ENCODE data around the gene ZFPM1. TPM values are rescaled to one million over a fixed set of nuclear protein-coding genes. Genes with fewer than 3 reads are reported as not detected.

ZFPM1 gene
- total and polyA plus RNA-seq, 4 donors, result 0.88 to 8.8 (median 3.0) TPM

DNA sequence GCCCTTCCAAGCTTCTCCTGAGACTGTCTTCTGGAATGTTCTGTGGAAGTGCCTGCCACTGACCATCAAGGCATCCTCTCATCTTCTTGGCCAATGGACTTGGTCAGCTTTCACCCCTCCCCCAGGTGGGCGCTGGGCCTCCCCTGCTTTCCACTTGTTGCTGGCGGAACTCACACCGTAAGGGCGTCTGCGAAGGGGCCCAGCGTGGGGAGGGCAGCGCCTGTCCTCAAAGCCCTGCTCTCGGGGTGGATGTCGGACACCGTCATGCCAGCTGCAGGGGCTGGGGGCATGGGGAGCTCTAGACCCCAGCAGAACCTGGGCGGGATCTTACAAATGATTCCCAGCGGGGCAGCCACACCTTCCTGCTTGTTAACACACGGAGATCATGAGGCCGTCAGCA is 11.6 kb upstream of the ZFPM1 start:
- Histone ChIP-seq H3K27me3 (ENCODE audit: control insufficient read depth in 1 of 2, insufficient read depth in 2 of 2, low read length in 1 of 2) (no peaks in the 10 kb centered on the region), H3K27ac (ENCODE audit: low read depth in 1 of 2, low read length in 2 of 2) (no peak overlapping the region), H3K9me3 (ENCODE audit: control insufficient read depth, low read length) (no peaks in the 10 kb centered on the region), H3K36me3 (ENCODE audit: control insufficient read depth in 1 of 2, insufficient read depth in 2 of 2, low read length in 1 of 2) (no peaks in the 10 kb centered on the region), H3K4me1 (ENCODE audit: control insufficient read depth in 1 of 2, insufficient read depth in 2 of 2, low read length in 2 of 2) (no peaks in the 10 kb centered on the region), H3K4me3 (ENCODE audit: low read length in 2 of 2) (no peak overlapping the region)
- intact Hi-C loops (cut with DNase I), result loop anchor here in 1 of 2 donors (5.0 kb wide), 1 partner anchor 86 kb away; no protein-coding TSS in a partner anchor
- ATAC-seq (ENCODE audit: low FRiP score), result no peak
- 81 to 86% methylated on average over 14 of the region's 14 CpGs for WGBS, 2 donors
- DNase-seq, result no peak

DNA sequence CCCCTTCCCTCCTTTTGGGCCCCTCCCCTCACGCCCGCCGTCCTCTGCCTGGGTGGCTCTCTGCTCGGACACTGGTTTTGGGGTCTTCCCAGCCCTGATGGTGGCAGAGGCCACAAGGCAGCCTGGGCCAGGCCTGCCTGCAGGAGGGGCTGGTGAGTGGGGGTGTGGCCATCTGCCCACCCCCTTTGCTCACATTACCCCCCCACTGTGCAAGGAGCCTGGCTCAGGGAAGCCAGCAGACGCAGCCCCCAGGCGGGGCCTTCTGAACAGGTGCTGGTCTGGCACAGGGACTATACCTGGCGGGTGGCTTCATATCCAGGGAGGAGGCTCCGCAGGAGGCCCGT is 10.7 kb upstream of the ZFPM1 start:
- ATAC-seq (ENCODE audit: low FRiP score), result no peak
- DNase-seq, result no peak
- Histone ChIP-seq H3K36me3 (ENCODE audit: control insufficient read depth in 1 of 2, insufficient read depth in 2 of 2, low read length in 1 of 2) (no peaks in the 10 kb centered on the region), H3K9me3 (ENCODE audit: control insufficient read depth, low read length) (no peaks in the 10 kb centered on the region), H3K4me3 (ENCODE audit: low read length in 2 of 2) (no peak overlapping the region), H3K4me1 (ENCODE audit: control insufficient read depth in 1 of 2, insufficient read depth in 2 of 2, low read length in 2 of 2) (no peaks in the 10 kb centered on the region), H3K27ac (ENCODE audit: low read depth in 1 of 2, low read length in 2 of 2) (no peak overlapping the region), H3K27me3 (ENCODE audit: control insufficient read depth in 1 of 2, insufficient read depth in 2 of 2, low read length in 1 of 2) (no peaks in the 10 kb centered on the region)
- 66 to 75% methylated on average over 9 of the region's 9 CpGs for WGBS, 2 donors
- intact Hi-C loops (cut with DNase I), result loop anchor here (2.0 to 5.0 kb wide), 4 partner anchors 84 to 120 kb away; no protein-coding TSS in a partner anchor

DNA sequence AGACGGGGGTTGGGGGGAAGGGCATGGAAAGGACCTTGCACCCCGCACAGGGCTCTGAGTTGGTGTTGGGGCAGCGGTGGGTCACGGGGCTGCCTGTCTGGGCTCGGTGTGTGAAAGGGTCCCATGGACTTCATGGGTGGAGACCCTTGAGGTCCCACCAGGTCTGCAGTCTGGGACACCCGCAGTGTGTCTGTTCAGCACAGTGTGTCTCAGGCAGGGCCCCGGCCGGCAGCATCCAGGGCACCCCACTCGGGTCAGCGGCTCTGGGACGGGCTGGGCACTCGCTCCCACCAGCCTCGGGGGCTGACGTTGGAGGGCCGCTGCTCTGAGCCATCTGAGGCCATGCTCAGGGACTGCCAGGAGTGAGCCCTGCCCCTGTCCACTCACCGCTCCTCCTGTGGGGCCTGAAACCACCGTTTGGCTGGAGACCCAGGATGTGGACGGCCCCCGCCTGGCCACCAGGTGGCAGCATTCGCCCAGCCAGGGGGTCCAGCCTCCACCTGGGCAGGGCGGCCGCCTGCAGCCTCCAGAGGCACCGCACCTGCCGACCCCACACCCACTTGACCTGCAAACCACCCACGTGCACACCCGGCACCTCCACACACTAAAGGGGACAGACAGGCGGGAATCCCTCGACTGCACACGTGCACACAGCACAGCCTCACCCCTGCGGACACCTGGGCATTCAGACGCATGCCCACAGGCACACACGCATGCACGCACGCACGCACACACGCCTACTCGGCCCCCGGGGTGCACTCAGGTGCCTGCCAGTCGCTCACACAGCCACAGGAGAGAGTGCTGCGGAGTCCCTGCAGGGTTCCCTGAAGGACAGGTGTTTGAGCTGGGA is 10.1 kb upstream of the ZFPM1 start:
- intact Hi-C loops (cut with DNase I), result loop anchor here (2.0 to 5.0 kb wide), 4 partner anchors 84 to 120 kb away; no protein-coding TSS in a partner anchor
- no peaks in the 10 kb centered on the region for H3K4me1 ChIP-seq (ENCODE audit: control insufficient read depth in 1 of 2, insufficient read depth in 2 of 2, low read length in 2 of 2)
- no peak overlapping the region for H3K4me3 ChIP-seq (ENCODE audit: low read length in 2 of 2)
- no peaks in the 10 kb centered on the region for H3K36me3 ChIP-seq (ENCODE audit: control insufficient read depth in 1 of 2, insufficient read depth in 2 of 2, low read length in 1 of 2)
- ATAC-seq (ENCODE audit: low FRiP score) (peak; percentile 75), DNase-seq (peak; percentile 83 to 93)
- H3K27me3 ChIP-seq (ENCODE audit: control insufficient read depth in 1 of 2, insufficient read depth in 2 of 2, low read length in 1 of 2), result no peaks in the 10 kb centered on the region
- WGBS, 2 donors, result 24 to 27% methylated on average over 36 to 40 of the region's 40 CpGs
- H3K27ac ChIP-seq (ENCODE audit: low read depth in 1 of 2, low read length in 2 of 2), result no peak overlapping the region
- H3K9me3 ChIP-seq (ENCODE audit: control insufficient read depth, low read length), result no peaks in the 10 kb centered on the region

DNA sequence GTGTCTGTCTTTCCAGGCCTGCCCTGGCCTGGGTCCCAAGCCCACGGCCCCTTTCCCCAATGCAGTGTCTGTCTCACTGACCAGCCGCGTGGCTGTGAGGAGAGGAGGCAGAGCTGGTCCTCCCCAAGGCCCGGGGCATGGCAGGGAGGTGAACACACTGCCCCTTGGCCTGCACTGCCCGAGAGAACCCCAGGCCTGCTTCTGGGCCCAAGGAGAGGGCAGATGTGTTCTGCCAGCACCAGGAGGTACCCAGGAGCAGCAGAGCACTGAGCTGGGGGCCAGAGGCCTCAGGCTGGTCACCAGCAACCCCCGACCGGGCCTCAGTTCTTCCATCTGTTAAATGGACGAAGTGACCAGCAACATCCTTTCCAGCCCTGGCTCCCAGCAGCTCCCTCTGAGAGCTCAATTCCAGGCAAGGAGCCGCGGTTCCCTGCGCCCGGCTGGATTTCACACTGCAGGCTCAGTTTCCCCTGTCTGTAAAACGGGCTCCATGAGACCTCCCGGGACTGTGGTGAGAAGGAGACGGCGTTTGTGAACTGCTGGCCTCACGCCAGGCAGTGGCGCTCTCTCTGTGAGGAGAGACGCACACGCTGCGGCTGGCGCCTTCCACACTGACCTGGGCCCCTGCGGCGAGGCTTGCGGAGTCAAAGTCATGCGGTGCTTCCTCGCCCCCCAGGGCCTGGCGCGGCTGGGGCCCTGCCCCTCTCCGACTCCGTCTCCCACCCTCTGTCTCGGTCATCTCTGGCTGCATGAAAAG is 8.1 kb upstream of the ZFPM1 start:
- H3K4me3 ChIP-seq (ENCODE audit: low read length in 2 of 2), result no peak overlapping the region
- H3K36me3 ChIP-seq (ENCODE audit: control insufficient read depth in 1 of 2, insufficient read depth in 2 of 2, low read length in 1 of 2), result no peaks in the 10 kb centered on the region
- WGBS, 2 donors, result 65 to 75% methylated on average over 30 to 32 of the region's 32 CpGs
- no peaks in the 10 kb centered on the region for H3K9me3 ChIP-seq (ENCODE audit: control insufficient read depth, low read length)
- no peak for DNase-seq
- H3K4me1 ChIP-seq (ENCODE audit: control insufficient read depth in 1 of 2, insufficient read depth in 2 of 2, low read length in 2 of 2), result no peaks in the 10 kb centered on the region
- H3K27ac ChIP-seq (ENCODE audit: low read depth in 1 of 2, low read length in 2 of 2), result no peak overlapping the region
- no peak for ATAC-seq (ENCODE audit: low FRiP score)
- H3K27me3 ChIP-seq (ENCODE audit: control insufficient read depth in 1 of 2, insufficient read depth in 2 of 2, low read length in 1 of 2), result no peaks in the 10 kb centered on the region
- intact Hi-C loops (cut with DNase I), result loop anchor here in 1 of 2 donors (5.0 kb wide), 1 partner anchor 82 kb away; no protein-coding TSS in a partner anchor

DNA sequence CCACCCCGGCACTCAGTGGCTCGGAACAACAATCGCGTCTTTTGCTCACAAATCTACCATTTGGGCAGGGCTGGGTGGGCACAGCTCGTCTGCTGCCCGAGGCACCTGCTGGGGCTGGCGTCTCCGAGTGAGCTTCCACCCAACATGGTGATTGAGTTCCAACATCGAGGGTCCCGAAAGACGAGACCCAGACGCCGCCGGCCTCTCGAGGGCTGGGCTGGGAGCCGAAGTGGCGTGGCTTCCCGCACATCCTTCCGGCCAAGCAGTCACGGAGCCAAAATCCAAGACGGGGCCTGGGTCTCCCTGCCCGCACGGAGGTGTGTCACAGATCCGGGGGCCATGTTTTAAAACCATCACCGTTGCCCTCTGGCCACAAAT is 7.5 kb upstream of the ZFPM1 start:
- no peaks in the 10 kb centered on the region for H3K9me3 ChIP-seq (ENCODE audit: control insufficient read depth, low read length)
- intact Hi-C loops (cut with DNase I), result no loop called here
- H3K27me3 ChIP-seq (ENCODE audit: control insufficient read depth in 1 of 2, insufficient read depth in 2 of 2, low read length in 1 of 2), result no peaks in the 10 kb centered on the region
- H3K4me1 ChIP-seq (ENCODE audit: control insufficient read depth in 1 of 2, insufficient read depth in 2 of 2, low read length in 2 of 2), result no peaks in the 10 kb centered on the region
- 81% methylated on average over 25 of the region's 25 CpGs for WGBS, 2 donors
- no peak overlapping the region for H3K4me3 ChIP-seq (ENCODE audit: low read length in 2 of 2)
- no peaks in the 10 kb centered on the region for H3K36me3 ChIP-seq (ENCODE audit: control insufficient read depth in 1 of 2, insufficient read depth in 2 of 2, low read length in 1 of 2)
- no peak overlapping the region for H3K27ac ChIP-seq (ENCODE audit: low read depth in 1 of 2, low read length in 2 of 2)
- no peak for ATAC-seq (ENCODE audit: low FRiP score)
- DNase-seq, result no peak

DNA sequence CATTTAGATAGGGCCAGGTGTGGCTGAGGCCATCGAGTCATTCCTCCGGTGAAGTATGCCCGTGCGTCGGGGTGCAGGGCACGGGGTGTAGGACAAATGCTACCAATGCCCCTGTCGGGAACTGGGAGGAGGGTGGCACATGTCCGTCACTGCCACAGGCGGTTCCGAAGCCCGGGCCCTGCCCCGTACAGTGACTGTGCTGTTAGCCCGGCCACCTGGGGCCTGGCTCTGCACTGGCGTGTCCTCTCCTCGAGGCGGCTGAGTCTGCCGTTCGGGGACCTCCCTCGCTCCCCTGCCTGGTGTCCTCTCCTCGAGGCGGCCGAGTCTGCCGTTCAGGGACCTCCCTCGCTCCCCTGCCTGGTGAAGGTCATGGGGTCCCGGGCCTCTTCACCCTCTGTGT is 7.0 kb upstream of the ZFPM1 start:
- ATAC-seq (ENCODE audit: low FRiP score), result no peak
- WGBS, 2 donors, result 89 to 91% methylated on average over 25 of the region's 25 CpGs
- Histone ChIP-seq H3K9me3 (ENCODE audit: control insufficient read depth, low read length) (no peaks in the 10 kb centered on the region), H3K36me3 (ENCODE audit: control insufficient read depth in 1 of 2, insufficient read depth in 2 of 2, low read length in 1 of 2) (no peaks in the 10 kb centered on the region), H3K27ac (ENCODE audit: low read depth in 1 of 2, low read length in 2 of 2) (no peak overlapping the region), H3K4me1 (ENCODE audit: control insufficient read depth in 1 of 2, insufficient read depth in 2 of 2, low read length in 2 of 2) (no peaks in the 10 kb centered on the region), H3K27me3 (ENCODE audit: control insufficient read depth in 1 of 2, insufficient read depth in 2 of 2, low read length in 1 of 2) (no peaks in the 10 kb centered on the region), H3K4me3 (ENCODE audit: low read length in 2 of 2) (no peak overlapping the region)
- intact Hi-C loops (cut with DNase I), result no loop called here
- no peak for DNase-seq

DNA sequence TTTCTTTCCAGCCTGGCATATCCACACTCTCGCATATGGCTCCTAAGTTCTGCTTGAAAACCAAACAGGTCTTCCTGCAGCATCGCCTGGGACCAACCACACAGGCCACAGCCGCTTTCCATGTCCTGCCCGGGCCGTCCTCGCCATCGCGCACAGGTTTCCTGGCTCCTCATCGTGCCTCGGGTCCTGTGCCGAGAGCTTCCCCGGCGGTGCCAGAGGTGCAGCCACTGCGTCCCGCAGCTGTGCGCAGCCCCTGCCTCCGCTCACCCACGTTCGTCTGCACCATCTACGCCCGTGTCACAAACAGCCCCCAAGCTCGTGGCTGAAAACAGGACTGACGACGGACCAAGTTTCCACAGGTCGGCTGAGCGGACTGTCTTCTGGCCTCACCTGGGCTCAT is 6.3 kb upstream of the ZFPM1 start:
- H3K4me1 ChIP-seq (ENCODE audit: control insufficient read depth in 1 of 2, insufficient read depth in 2 of 2, low read length in 2 of 2), result no peaks in the 10 kb centered on the region
- H3K9me3 ChIP-seq (ENCODE audit: control insufficient read depth, low read length), result no peaks in the 10 kb centered on the region
- no peak overlapping the region for H3K4me3 ChIP-seq (ENCODE audit: low read length in 2 of 2)
- DNase-seq (no peak), ATAC-seq (ENCODE audit: low FRiP score) (no peak)
- WGBS, 2 donors, result 93% methylated on average over 26 of the region's 26 CpGs
- no peaks in the 10 kb centered on the region for H3K36me3 ChIP-seq (ENCODE audit: control insufficient read depth in 1 of 2, insufficient read depth in 2 of 2, low read length in 1 of 2)
- H3K27ac ChIP-seq (ENCODE audit: low read depth in 1 of 2, low read length in 2 of 2), result no peak overlapping the region
- H3K27me3 ChIP-seq (ENCODE audit: control insufficient read depth in 1 of 2, insufficient read depth in 2 of 2, low read length in 1 of 2), result no peaks in the 10 kb centered on the region
- intact Hi-C loops (cut with DNase I), result no loop called here

DNA sequence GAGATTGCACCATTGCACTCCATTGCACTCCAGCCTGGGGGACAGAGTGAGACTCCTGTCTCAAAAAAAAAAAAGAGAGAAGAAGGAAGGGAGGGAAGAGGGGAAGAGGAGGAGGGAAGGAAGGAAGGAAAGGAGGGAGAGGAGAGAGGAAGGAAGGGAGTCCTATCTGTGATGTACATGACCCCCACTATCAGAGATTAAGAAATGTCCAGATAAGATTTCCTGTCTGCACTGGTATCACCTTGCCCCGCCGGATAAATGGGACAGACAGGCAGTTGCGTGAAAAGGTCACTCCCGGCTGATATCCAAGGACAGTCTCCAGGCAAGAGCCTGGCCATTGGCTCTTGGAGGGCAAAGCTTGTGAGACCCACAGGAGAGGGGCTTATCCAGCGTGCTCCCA is 5.2 kb upstream of the ZFPM1 start:
- H3K4me1 ChIP-seq (ENCODE audit: control insufficient read depth in 1 of 2, insufficient read depth in 2 of 2, low read length in 2 of 2), result no peaks in the 10 kb centered on the region
- no peaks in the 10 kb centered on the region for H3K9me3 ChIP-seq (ENCODE audit: control insufficient read depth, low read length)
- H3K36me3 ChIP-seq (ENCODE audit: control insufficient read depth in 1 of 2, insufficient read depth in 2 of 2, low read length in 1 of 2), result no peaks in the 10 kb centered on the region
- H3K27me3 ChIP-seq (ENCODE audit: control insufficient read depth in 1 of 2, insufficient read depth in 2 of 2, low read length in 1 of 2), result no peaks in the 10 kb centered on the region
- H3K4me3 ChIP-seq (ENCODE audit: low read length in 2 of 2), result no peak overlapping the region
- 78 to 86% methylated on average over 5 of the region's 5 CpGs for WGBS, 2 donors
- intact Hi-C loops (cut with DNase I), result no loop called here
- no peak for DNase-seq
- no peak overlapping the region for H3K27ac ChIP-seq (ENCODE audit: low read depth in 1 of 2, low read length in 2 of 2)
- no peak for ATAC-seq (ENCODE audit: low FRiP score)
